Stimulated activated CD4-positive, alpha-beta T cell treated with anti-CD3 and anti-CD28 coated beads, Interleukin-1b, Interleukin-23, amount 100 ng/mL, for 48 hours (primary cell): ENCODE results near the gene HDGFL3.

Experiments
- DNase-seq: peaks from one replicate; pipeline ENCODE4 v3.0.0-alpha.2; 2020

The HDGFL3 gene

DNA sequence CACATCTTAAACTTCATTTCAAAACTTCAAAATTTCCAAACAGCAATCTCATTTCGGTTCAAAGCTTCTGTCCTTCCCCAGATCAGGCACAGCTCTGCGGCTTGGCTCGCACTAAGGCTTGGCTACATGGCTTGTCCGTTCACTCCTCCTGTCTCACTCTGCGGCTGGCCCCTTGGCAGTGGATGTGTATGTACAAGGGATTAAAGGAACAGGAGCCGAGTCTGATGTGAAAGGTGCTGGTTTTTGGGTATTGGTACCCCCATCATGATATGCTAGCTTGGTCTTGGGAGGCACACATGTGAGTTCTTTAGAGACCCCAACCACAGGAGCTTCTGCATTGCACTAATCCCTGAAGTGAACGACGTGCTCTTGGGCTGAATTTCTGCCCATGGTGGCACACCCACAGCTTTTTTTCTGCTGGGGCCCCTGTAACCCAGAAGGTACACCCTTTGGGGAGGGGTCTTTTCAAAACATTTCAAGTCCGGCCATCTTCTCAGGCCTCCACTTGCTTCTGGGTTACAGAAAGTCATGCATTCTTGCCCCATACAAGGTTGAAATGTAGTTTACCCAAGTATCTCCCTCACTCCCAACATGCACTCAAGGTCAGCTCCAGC, 87.5 kb downstream of the HDGFL3 start:
- no peak for DNase-seq

DNA sequence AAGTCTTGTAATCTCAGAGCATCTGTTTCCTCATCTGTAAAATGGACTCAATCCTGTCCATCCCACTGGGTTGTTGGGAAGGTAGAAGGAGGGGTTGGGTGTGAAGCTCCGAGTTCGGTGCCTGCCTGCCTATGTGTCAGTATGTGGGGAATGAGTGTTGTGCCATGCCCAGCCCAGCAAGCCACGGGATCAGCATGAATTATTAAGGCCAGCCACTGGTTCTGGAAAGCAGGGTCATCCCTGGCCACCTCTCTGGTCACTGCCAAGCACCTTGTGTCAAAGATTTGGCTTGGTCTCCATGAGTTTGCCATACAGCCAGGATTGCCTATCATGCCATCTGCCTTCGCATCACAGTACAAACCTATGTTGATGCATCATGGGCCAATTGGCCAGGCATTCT, 88.7 kb downstream of the HDGFL3 start:
- DNase-seq, result no peak

DNA sequence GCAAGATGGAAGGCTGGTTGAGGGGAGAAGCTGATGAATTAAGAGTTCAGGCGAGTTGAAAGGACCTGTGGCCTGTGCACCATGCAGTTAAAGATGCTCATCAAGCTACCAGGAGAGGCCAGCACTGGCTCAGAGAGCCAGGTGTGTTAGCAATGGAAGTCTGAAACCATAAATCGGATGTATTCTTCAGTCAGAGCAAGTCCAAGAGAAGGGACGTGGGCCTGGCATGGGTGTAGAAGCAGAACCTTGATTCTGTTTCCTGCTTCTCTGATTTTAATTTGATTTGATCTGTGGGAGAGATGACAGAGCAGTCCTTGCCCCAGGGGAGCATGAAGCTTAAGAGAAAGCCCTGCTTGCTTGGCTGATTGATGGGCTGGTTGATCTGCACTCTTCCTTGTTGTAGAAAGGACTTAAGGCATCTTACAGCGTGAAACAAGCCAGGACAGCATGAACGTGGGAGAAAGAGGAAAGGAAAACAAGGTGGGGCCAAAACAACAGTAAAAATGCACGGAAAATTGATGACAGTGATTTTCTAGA, 89.3 kb downstream of the HDGFL3 start:
- DNase-seq, result no peak

DNA sequence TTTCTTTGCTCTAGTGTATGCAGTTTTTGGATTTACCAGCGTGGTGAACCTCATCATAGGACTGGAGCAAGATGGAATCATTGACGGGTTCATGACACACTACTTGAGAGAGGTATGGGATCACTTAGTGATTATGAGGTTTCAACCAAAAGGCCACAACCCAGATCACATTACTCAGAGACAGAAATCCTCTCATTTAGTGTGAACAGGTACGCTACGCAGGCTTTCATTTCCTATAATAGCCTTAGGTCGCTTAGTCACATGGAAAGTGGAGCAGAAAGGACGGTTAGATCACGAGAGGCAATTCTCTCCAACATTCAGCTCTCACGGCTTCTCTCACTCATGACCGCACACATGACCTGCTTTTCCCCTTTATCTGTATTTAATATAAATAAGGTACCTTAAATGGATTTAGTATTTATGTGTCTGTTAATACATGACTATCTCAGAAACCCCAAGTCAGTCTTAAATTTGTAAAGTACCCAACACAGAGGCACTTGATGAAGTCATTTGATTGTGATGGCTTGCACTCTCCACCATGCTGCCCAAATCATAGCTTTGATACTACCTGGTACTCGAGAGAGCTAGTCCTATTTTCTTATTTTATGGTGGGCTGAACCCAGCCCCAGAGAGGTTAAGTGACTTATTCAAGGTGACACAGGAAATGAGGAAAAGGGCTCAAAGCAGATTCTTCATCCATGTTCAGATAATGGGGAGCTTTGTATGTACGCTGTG, 91.6 kb downstream of the HDGFL3 start:
- DNase-seq, result no peak

DNA sequence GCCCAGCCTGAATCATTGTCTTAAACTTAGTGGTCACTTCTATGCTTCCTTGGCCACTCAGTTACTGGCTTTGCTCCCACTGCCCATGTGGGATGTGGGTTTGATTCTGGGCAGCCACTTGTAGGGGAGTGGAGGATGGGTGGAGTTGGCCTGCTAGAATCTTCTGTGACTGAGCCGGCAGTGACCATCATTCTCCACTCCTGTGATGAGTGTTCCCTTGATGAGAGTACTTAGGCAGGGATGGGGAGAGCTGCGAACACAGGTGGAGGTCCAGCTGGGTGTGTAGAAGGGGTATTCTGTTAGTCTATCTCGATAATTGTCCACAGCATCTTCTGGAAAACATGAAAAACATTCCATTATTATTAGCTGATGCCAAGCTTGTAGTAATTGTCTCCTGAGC, 92.2 kb downstream of the HDGFL3 start:
- DNase-seq, result peak; percentile 15

DNA sequence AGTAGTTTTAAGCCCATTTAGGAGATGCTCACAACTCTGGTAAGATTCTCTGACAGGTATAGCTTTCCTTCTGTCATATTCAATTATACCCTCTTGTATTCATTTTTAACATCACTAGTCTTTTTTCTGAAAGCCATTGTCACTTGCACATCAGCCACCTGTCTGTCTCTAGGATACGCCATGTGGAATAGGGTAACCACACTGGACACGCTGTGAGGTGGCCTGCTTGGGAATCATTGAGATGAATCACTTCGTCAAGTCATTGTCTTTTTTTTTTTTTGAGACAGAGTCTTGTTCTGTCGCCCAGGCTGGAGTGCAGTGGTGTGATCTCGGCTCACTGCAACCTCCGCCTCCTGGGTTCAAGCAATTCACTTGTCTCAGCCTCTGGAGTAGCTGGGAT, 92.8 kb downstream of the HDGFL3 start:
- no peak for DNase-seq

DNA sequence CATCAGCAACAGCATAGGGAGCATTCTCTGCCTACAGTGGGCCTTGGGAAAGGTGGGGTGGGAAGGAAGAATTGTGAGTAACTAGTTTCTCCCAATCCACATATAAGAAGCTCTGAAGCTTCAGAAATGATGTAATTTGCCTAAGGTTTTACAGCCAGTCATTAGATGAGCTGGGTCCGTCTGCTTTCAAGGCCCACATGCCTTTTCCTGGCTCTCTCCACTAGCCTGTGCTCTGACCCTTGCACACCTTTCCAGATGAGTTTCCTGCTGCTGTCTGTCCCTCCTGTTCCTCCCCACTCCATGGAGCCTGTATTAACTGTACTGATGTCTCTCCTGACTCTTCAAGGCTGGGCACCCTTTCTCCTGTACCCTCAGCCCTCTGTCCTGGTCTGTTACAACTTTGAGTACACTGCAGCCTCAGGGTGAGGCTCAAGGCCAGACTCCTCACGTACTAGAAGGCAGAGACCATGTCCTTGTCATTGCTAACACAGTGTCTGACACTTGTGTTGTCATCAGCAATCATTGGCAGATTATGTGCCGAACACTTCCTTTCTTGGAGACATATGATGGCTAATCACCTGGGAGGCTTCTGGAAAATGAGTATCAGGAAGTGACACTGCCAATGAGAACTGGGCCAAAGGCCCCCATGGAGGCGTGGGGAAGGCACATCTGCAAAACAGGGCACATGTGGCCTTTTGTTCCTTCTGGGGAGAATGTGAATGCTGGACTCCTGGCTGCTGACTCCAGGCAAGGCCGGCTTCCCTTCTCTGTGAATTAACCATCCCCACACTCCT, 93.5 kb downstream of the HDGFL3 start:
- DNase-seq, result no peak

DNA sequence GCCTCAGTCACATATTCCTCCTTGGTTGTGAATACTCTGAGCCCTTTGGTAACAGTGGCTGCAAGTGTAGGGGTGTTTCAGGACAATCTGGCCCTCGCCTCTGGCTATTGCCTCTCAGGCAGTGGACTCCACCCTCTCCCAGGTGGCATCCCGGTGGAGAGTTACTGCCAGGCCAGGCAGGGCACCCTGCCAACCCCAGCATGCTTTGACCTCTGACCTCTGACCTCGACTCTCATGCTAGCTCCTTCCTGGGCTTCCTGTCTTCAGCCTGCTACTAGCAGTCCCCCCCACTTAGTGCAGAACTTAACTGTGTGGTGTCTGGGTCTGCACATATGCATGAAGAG, 94.7 kb downstream of the HDGFL3 start:
- no peak for DNase-seq

DNA sequence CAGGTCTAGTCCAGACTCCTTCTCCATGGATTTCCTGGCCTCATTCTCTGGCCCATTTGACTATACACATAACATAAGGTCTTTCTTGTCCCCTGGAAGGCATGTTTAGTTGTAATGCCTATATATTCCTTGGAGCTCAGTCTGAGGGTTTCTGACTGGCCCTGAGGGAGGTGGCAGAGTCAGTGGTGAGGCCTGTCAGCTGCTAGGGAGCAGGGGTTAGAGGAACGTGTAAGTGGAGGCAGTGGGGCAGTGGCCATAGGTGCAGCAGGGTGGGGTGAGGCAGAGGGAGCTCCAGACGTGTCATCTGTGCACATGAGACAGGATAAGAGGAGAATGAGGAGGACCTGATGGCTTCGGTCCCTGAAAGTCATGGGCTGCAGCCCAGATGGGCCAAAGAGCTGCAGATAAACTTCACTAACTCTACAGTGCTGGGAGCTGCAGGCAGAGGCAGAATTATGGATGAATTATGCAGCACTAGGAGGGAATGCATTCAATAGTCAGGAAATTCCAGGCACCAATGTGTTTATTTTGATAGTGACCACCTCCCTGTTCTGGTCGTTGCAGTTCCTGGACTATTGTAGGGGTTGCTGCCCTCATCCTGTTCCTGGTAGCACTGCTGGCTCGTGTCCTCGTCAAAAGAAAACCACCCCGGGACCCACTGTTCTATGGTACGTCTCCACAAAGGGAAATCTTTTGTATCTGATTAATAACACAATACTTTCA, 95.2 kb downstream of the HDGFL3 start:
- DNase-seq, result no peak

DNA sequence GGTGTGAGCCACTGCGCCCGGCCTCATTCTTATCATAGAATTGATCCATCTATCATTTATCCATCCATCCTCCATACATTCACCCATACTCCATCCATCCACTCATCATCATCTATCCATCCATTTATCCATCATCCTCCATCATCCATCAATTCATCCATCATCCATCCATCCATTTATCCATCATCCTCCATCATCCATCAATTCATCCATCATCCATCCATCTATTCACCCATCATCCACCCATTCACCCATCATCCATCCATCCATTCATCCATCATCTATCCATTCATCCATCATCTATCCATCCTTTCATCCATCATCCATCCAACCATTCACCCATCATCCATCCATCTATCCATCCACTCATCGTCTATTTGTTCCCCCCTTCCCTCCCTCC, 96.5 kb downstream of the HDGFL3 start:
- DNase-seq, result no peak

DNA sequence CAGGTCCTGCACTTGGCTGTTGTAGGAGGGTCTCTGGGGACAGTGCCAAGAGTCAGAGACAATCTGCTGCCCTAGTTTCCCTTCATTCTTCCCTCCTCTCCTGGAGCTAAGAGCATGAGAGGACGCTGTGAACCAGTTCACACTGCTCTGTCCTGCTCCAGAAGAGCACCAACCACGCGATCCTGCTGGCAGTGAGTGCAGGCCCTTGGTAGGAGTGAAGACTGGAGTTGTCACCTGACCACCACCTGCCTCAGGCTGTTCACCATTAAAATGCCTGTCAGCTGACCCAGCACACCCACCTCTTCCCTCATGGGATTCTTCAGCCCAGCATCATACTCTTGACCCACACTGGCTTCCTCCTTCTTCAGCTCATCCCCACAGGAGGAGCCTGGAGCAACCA, 97.2 kb downstream of the HDGFL3 start:
- no peak for DNase-seq

DNA sequence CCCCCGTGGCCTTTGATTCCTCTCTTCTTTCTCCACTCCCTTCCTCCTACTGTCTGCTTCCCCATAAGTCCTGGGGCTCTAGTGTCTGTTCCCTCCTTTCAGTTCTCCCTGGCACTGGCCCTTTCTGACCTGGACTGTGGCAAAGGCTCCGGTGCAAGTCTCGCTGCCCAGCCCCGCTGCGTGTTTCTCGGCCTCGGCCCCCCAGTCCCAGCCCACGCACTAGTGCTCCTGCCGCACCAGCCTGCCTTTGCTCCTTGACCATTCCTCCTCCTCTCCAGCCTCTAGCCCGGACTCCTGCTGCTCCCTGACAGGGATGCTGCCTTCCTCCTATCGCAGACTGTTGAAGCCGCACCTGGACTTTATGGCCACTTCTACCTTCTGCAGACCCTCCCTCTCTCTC, 98.1 kb downstream of the HDGFL3 start:
- DNase-seq, result no peak

DNA sequence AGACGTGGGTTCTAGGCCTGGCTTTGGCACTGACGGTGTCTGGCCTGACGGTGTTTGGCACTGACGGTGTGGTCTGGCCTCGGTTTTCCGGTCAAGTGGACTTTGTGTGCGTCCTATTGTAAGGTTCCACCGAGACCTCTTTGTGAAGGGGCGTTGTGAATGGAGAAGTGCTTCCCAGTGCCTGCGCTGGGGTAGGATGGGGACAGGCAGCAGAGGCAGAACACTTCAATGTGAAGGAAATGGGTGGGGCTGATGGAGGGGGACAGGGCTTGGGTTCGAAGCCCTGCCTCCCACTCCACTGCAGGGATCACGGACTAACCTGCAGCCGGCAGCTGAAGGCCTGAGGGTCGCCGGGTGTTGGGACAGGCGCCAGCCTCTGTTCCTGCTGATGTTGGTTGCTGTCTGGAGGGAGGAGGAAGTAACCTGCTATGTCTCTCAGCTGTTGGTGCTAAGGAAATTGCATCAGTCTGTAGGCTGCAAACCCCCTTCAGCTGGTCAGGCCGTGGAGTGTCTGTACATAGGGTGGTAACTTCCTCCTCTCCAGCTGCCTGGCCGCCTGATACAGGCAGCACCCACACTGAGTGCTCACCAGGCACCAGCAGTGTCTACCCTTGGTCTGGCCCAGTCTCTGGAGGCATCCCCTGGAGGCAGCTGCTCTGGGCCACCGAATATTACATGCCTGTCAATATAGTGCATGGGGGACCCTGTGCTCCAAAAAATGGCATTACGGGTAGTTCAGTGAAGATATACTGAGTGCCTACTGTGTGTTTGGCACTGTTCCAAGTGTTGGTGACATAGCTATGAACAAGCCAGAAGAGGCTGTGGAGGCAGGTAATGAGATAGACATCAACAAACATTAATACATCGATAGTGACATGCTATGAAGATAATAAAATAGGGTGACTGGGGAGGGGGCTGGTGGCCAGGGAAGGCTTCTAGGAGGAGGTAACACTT, 99.1 kb downstream of the HDGFL3 start:
- DNase-seq, result no peak

DNA sequence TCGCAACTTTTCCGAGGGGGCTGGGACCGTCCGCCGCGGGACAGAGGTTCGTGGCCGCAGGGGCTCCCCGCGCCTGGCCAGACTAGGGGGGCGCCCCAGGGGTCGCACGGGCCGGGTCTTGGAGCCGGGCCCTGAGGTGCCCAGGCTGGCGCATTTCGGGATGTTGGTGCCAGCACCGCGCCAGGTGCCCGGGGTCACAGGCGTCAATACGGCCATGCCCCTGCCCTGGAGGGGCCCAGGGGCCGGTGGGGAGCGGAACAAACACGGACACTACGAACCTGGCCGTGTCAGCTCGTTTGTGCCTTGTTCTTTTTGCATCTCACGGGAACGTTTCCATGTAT, 99.8 kb downstream of the HDGFL3 start:
- DNase-seq, result no peak

DNA sequence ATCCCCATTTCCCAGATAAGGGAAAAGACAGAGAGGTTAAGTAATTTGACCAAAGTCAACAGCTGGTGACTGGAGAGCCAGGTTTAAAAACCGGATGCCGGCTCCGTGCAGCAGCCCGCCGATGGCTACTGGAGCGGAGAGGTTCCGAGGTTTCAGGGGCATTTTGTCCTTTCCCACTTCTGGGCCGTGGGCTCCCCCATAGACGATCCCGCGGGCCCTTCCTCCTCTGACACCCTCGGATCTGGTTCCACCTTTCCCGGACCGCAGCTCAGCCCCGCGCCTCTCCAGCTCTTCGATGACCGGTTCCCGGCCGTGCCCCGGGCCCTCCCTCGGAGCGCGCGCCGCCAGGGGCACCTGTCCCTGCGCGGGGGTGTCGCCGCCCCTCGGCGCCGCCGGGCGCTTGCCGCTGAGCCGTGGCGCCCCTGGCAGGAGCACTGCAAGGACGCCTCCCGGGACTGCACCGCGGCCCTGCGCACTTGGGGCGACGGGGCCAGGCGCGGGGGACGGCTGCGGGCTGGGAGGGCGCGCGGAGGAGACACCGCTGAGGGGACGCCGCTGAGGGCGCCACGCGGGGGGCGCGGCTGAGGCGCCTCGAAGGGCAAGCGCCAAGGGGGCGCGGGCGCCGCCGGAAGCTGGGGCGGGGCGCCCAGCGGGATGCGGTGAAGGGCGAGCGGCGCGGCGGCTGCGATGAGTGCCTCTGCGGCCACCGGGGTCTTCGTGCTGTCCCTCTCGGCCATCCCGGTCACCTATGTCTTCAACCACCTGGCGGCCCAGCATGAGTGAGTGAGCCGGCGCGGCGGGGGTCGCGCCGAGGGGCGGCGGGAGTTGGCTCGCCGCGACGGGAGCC, 100.4 kb downstream of the HDGFL3 start, which contains the start of gene TM6SF1:
TSS of gene TM6SF1 (plus strand) at position 652 of the 847 bp plus-strand sequence. CDS start at position 688, 36 bp downstream.
- DNase-seq, result no peak

DNA sequence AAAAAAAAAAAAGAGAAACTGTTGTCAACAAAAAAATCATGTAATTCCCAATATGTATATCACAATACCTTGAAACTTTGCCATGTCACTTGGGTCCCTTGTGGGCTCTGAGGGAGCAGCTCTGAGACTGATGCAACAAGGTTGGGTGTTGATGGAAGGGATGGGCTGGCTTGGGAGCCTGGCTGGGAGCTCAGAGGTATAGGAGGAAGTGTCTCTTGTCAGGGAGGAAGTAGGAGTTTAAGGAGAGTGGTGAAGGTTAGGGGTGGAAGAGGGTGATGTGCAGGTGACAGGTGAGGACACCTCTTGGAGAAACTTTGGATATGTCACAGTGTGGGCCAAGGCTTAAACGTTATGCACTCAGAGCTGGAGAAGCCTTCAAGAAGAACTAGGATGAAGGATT, 102.2 kb downstream of the HDGFL3 start:
- DNase-seq, result no peak

DNA sequence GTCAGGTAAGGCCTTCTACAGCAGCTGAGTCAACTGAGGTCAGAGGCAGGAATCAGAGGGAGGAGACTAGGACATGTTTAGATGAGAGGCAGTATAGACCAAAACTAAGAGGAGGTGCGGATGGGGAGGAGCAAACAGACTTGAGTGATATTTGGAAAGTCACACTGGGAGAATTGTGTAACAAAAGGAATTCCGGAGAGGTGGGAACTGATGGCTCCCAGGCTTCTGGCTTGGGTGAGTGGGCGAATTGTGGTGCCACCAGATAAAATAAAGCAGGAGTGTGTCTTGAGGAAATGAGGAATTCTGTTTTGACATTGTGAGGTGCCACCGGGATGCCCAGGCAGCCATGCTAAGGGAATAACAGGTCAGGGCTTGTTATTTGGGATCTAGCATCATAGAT, 103.5 kb downstream of the HDGFL3 start:
- no peak for DNase-seq

DNA sequence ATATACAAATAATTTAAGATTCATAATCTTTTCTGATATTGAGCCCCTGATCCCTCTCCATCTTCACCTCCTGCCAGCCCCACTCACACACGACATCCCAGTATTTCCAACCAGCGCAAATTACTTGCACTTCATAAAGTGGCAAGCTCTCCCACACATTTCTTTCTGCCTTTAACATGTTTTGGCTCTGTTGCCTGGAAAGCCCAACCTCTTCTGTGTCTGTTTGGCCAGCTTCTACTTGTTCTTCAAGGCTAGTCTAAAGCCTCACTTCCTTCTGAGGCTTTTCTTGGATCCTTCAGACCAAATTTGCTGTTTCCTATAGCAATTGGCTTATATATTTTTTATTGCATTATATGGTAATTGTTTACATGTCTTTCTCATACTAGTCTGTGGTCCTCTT, 105.3 kb downstream of the HDGFL3 start:
- no peak for DNase-seq

DNA sequence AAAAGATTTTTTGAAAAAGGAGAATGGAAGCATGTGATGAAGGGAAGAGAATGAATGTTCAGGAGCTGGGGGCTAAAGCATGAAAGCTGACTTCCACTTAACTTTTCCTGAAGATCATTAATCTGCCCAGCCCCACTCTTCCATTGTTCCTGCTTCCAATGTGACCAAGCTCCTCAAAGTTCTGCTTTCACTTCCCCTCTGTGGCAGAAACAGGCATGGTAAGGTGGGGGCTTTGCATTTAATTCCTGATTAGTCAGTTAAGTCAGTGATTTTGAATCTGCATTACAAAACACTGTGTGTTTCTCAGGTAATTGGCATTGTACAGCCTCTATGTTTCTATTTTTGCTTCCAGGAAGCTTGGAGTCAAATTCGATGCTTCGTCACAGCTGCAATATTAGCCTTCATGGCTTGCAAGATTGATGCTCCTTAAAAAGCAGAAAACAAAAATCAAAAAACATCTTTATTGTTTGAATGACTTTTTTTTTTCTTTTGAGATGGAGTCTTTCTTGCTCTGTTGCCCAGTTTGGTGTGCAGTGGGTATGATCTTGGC, 107.5 kb downstream of the HDGFL3 start:
- no peak for DNase-seq

DNA sequence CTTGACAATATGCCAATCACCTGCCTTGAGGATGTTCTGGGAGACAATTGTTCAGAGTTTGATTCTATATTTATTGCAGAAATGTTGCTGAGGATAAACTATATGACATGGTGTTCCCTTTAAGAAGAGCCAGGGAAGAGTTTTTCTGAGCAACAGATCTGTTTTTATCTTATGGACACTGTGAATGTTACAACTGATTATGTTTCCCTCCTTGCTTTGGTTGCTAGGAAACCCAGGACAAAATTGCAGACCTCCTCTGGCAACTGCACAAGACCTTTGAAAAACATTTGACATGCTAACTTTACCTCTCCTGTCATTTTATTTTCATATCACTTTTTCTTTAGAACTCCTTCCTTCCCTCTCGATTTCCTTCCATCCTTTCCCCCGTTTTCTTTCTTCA, 108.3 kb downstream of the HDGFL3 start:
- no peak for DNase-seq

DNA sequence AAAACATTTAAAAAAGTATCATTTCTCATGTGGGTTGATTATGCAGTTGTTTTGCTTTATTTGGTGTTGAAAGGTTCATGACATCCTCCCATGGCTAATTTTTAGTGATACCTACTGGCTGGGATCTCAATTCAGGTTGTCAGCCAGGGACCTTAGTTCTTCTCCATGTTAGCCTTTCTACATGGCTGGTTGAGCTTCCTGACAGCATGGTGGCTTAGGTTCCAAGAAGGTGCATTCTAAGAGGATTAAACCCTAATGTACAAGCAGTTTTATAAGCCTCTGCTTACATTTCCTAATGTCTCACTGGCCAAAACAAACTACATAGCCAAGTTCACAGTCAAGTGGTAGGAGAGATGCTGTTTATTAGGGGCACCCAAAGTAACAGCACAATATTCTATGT, 109.5 kb downstream of the HDGFL3 start:
- no peak for DNase-seq
